ENCODE results near the gene PTGER2. TPM values are rescaled to one million over a fixed set of nuclear protein-coding genes. Genes with fewer than 3 reads are reported as not detected.
A peak's percentile ranks its signal among the peaks of the same experiment; 100 is the strongest.

PTGER2 gene
- total RNA-seq, 2 experiments from 2014 or later = 2.4 TPM

- ATAC-seq = peak; percentile 44
- H3K36me3 Mint-ChIP-seq (ENCODE audit: low read depth) = no peaks in the 10 kb centered on the region
- ChIA-PET CTCF (no interaction called here), POLR2A (interaction anchor here (0.8 kb wide), 2 partner anchors 203 to 726 kb away, joined by 4 read pairs; no protein-coding TSS in a partner anchor)
- H3K9me3 Mint-ChIP-seq (ENCODE audit: low read depth) = no peaks in the 10 kb centered on the region
- no peak for DNase-seq
- H3K4me1 Mint-ChIP-seq = peaks cover 3% of the 10 kb centered on the region
- H3K27ac Mint-ChIP-seq = no peak overlapping the region
- H3K4me3 Mint-ChIP-seq = no peak overlapping the region
- peaks cover 12% of the 10 kb centered on the region for H3K27me3 Mint-ChIP-seq
- intact Hi-C loops (cut with DNase I, micrococcal nuclease) = no loop called here
Observed at GRCh38 chr14:52275372-52275771, 38.7 kb upstream of the PTGER2 start.

GRCh38 chr14:52277552-52277951 lies 36.6 kb upstream of the PTGER2 start:
- Mint-ChIP-seq H3K4me1 (peaks cover 3% of the 10 kb centered on the region), H3K36me3 (ENCODE audit: low read depth) (no peaks in the 10 kb centered on the region), H3K9me3 (ENCODE audit: low read depth) (no peaks in the 10 kb centered on the region), H3K27ac (no peak overlapping the region), H3K4me3 (no peak overlapping the region), H3K27me3 (peaks cover 8% of the 10 kb centered on the region)
- POLR2A ChIA-PET = no interaction called here
- intact Hi-C loops (cut with DNase I, micrococcal nuclease) = no loop called here
- CTCF ChIA-PET = no interaction called here
- DNase-seq = no peak
- ATAC-seq = no peak

GRCh38 chr14:52279408-52279807 lies 34.7 kb upstream of the PTGER2 start:
- POLR2A ChIA-PET = no interaction called here
- intact Hi-C loops (cut with DNase I, micrococcal nuclease) = no loop called here

GRCh38 chr14:52283099-52283498 lies 31.0 kb upstream of the PTGER2 start:
- peaks cover 22% of the 10 kb centered on the region for H3K4me1 Mint-ChIP-seq
- ATAC-seq (no peak), DNase-seq (no peak)
- H3K36me3 Mint-ChIP-seq (ENCODE audit: low read depth) = no peaks in the 10 kb centered on the region
- H3K27ac Mint-ChIP-seq = no peak overlapping the region
- peaks cover 10% of the 10 kb centered on the region for H3K27me3 Mint-ChIP-seq
- POLR2A ChIA-PET = no interaction called here
- CTCF ChIA-PET = interaction anchor here (0.5 to 0.6 kb wide), 2 partner anchors 8 to 65 kb away, joined by 3 read pairs; no protein-coding TSS in a partner anchor
- intact Hi-C loops (cut with DNase I, micrococcal nuclease) = no loop called here
- no peaks in the 10 kb centered on the region for H3K9me3 Mint-ChIP-seq (ENCODE audit: low read depth)
- H3K4me3 Mint-ChIP-seq = no peak overlapping the region

More at GRCh38 chr14:52279408-52279807, 34.7 kb upstream of the PTGER2 start:
- peaks cover 3% of the 10 kb centered on the region for H3K4me1 Mint-ChIP-seq
- ATAC-seq = no peak
- no peak for DNase-seq
- peaks cover 2% of the 10 kb centered on the region for H3K27me3 Mint-ChIP-seq
- H3K27ac Mint-ChIP-seq = no peak overlapping the region
- no peaks in the 10 kb centered on the region for H3K9me3 Mint-ChIP-seq (ENCODE audit: low read depth)
- H3K36me3 Mint-ChIP-seq (ENCODE audit: low read depth) = no peaks in the 10 kb centered on the region
- no peak overlapping the region for H3K4me3 Mint-ChIP-seq
- CTCF ChIA-PET = interaction anchor here (0.6 to 1.0 kb wide), 2 partner anchors 19 to 331 kb away, joined by 3 read pairs; no protein-coding TSS in a partner anchor

GRCh38 chr14:52286661-52287649 lies 27.2 kb upstream of the PTGER2 start:
- ChIA-PET POLR2A (no interaction called here), CTCF (interaction anchor here (0.6 to 1.5 kb wide), 3 partner anchors 13 to 291 kb away, joined by 3 to 4 read pairs (median 3); no protein-coding TSS in a partner anchor)
- intact Hi-C loops (cut with DNase I, micrococcal nuclease) = no loop called here
- Mint-ChIP-seq H3K4me1 (peaks cover 23% of the 10 kb centered on the region), H3K36me3 (ENCODE audit: low read depth) (no peaks in the 10 kb centered on the region), H3K9me3 (ENCODE audit: low read depth) (no peaks in the 10 kb centered on the region), H3K27me3 (peaks cover 10% of the 10 kb centered on the region), H3K4me3 (peak overlapping the region; percentile 4), H3K27ac (peak overlapping the region; percentile 35)
- ATAC-seq (no peak), DNase-seq (no peak)

GRCh38 chr14:52296378-52296777 lies 17.7 kb upstream of the PTGER2 start:
- Mint-ChIP-seq H3K4me1 (no peaks in the 10 kb centered on the region), H3K9me3 (ENCODE audit: low read depth) (no peaks in the 10 kb centered on the region), H3K27ac (no peak overlapping the region), H3K27me3 (no peaks in the 10 kb centered on the region), H3K36me3 (ENCODE audit: low read depth) (no peaks in the 10 kb centered on the region), H3K4me3 (no peak overlapping the region)
- ChIA-PET POLR2A (no interaction called here), CTCF (no interaction called here)
- no peak for DNase-seq
- no peak for ATAC-seq
- intact Hi-C loops (cut with DNase I, micrococcal nuclease) = loop anchor here in 1 of 2 experiments (5.0 kb wide), 1 partner anchor 1011 kb away; no protein-coding TSS in a partner anchor

- CTCF ChIA-PET = interaction anchor here (0.6 to 3.2 kb wide), 10 partner anchors 19 to 263 kb away, joined by 3 to 14 read pairs (median 3); no protein-coding TSS in a partner anchor
- POLR2A ChIA-PET = no interaction called here
- H3K4me1 Mint-ChIP-seq = no peaks in the 10 kb centered on the region
- H3K4me3 Mint-ChIP-seq = no peak overlapping the region
- DNase-seq (no peak), ATAC-seq (no peak)
- no peaks in the 10 kb centered on the region for H3K9me3 Mint-ChIP-seq (ENCODE audit: low read depth)
- no peak overlapping the region for H3K27ac Mint-ChIP-seq
- no peaks in the 10 kb centered on the region for H3K36me3 Mint-ChIP-seq (ENCODE audit: low read depth)
- H3K27me3 Mint-ChIP-seq = peaks cover 4% of the 10 kb centered on the region
- intact Hi-C loops (cut with DNase I, micrococcal nuclease) = loop anchor here (1.0 to 5.0 kb wide), 2 partner anchors 175 to 1009 kb away; no protein-coding TSS in a partner anchor
Observed at GRCh38 chr14:52298795-52299194, 15.3 kb upstream of the PTGER2 start.

GRCh38 chr14:52299692-52300278 lies 14.3 kb upstream of the PTGER2 start:
- no peaks in the 10 kb centered on the region for H3K4me1 Mint-ChIP-seq
- H3K27me3 Mint-ChIP-seq = peaks cover 6% of the 10 kb centered on the region
- DNase-seq (no peak), ATAC-seq (peak; percentile 53)
- H3K36me3 Mint-ChIP-seq (ENCODE audit: low read depth) = no peaks in the 10 kb centered on the region
- ChIA-PET CTCF (interaction anchor here (0.6 to 3.2 kb wide), 28 partner anchors 7 to 1392 kb away, joined by 3 to 14 read pairs (median 4); partner anchors contain the start of genes GPR137C and TXNDC16), POLR2A (no interaction called here)
- H3K4me3 Mint-ChIP-seq = no peak overlapping the region
- no peaks in the 10 kb centered on the region for H3K9me3 Mint-ChIP-seq (ENCODE audit: low read depth)
- no peak overlapping the region for H3K27ac Mint-ChIP-seq
- intact Hi-C loops (cut with DNase I, micrococcal nuclease) = loop anchor here (1.0 to 10.0 kb wide), 3 partner anchors 174 to 1008 kb away; no protein-coding TSS in a partner anchor

- ATAC-seq (no peak), DNase-seq (no peak)
- H3K27ac Mint-ChIP-seq = no peak overlapping the region
- peaks cover 6% of the 10 kb centered on the region for H3K27me3 Mint-ChIP-seq
- ChIA-PET CTCF (no interaction called here), POLR2A (no interaction called here)
- H3K4me1 Mint-ChIP-seq = peaks cover 7% of the 10 kb centered on the region
- no peaks in the 10 kb centered on the region for H3K9me3 Mint-ChIP-seq (ENCODE audit: low read depth)
- no peak overlapping the region for H3K4me3 Mint-ChIP-seq
- intact Hi-C loops (cut with DNase I, micrococcal nuclease) = loop anchor here in 1 of 2 experiments (10.0 kb wide), 1 partner anchor 662 kb away; no protein-coding TSS in a partner anchor
- no peaks in the 10 kb centered on the region for H3K36me3 Mint-ChIP-seq (ENCODE audit: low read depth)
Observed at GRCh38 chr14:52303236-52303635, 10.9 kb upstream of the PTGER2 start.

GRCh38 chr14:52304248-52304904 lies 9.7 kb upstream of the PTGER2 start:
- Mint-ChIP-seq H3K27ac (no peak overlapping the region), H3K4me1 (peaks cover 10% of the 10 kb centered on the region), H3K27me3 (peaks cover 6% of the 10 kb centered on the region), H3K9me3 (ENCODE audit: low read depth) (no peaks in the 10 kb centered on the region), H3K36me3 (ENCODE audit: low read depth) (no peaks in the 10 kb centered on the region), H3K4me3 (no peak overlapping the region)
- ChIA-PET CTCF (interaction anchor here (0.8 to 1.4 kb wide), 4 partner anchors 9 to 164 kb away, joined by 3 to 4 read pairs (median 3); no protein-coding TSS in a partner anchor), POLR2A (interaction anchor here (1.1 kb wide), 1 partner anchor 9 kb away, joined by 3 read pairs; no protein-coding TSS in a partner anchor)
- intact Hi-C loops (cut with DNase I, micrococcal nuclease) = loop anchor here in 1 of 2 experiments (10.0 kb wide), 1 partner anchor 660 kb away; no protein-coding TSS in a partner anchor
- DNase-seq (no peak), ATAC-seq (no peak)

GRCh38 chr14:52305014-52305413 lies 9.1 kb upstream of the PTGER2 start:
- CTCF ChIA-PET = interaction anchor here (0.8 to 1.4 kb wide), 4 partner anchors 10 to 163 kb away, joined by 3 to 4 read pairs (median 3); no protein-coding TSS in a partner anchor
- DNase-seq = no peak
- Mint-ChIP-seq H3K4me3 (no peak overlapping the region), H3K27me3 (peaks cover 8% of the 10 kb centered on the region), H3K9me3 (ENCODE audit: low read depth) (no peaks in the 10 kb centered on the region), H3K36me3 (ENCODE audit: low read depth) (no peaks in the 10 kb centered on the region), H3K27ac (no peak overlapping the region), H3K4me1 (peaks cover 10% of the 10 kb centered on the region)
- intact Hi-C loops (cut with DNase I, micrococcal nuclease) = loop anchor here in 1 of 2 experiments (10.0 kb wide), 1 partner anchor 660 kb away; no protein-coding TSS in a partner anchor
- no peak for ATAC-seq
- POLR2A ChIA-PET = interaction anchor here (0.7 to 1.1 kb wide), 2 partner anchors 9 to 25 kb away, joined by 3 read pairs; no protein-coding TSS in a partner anchor
